Measurements from ENCODE around the gene RAB40C.

- TF ChIP-seq EZH2 (IDR thresholded peaks at IDR 0.05) (no peak), CTCF (IDR thresholded peaks at IDR 0.05) (no peak)
Observed at GRCh38 chr16:555528-556473, 34.1 kb upstream of the RAB40C start.

Data from neural progenitor cell (in vitro differentiated cells).